NCI-H1930 (cell line): ENCODE measurements around the gene RANBP3.
"Not testable (repeated sequence)": the region's sequence is repeated elsewhere in the genome, so short reads cannot be mapped to it uniquely, and the experiment has no call there.

Experiments used
- DNase-seq, 2 experiments: peaks; one replicate each; lab custom pipeline; 2025; lab: John Stamatoyannopoulos, UW

RANBP3 gene

DNA sequence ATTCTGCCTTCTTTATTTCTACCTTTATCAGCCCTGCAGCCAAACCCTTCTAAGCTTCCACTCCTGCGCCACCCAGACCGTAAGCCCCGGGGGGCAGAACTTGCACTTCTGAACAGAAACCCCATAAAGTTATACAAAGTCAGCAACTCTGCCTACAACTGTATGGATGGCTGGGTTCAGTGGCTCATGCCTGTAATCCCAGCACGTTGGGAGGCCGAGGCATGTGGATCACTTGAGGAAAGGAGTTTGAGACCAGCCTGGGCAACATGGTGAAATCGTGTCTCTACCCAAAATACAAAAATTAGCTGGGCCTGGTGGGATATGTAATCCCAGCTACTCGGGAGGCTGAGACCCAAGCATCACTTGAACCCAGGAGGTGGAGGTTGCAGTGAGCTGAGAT, 10.4 kb downstream of the RANBP3 start:
- DNase-seq: no peak

- no peak for DNase-seq
These were observed 11.0 kb downstream of the RANBP3 start for GRCh38 chr19:5966941-5967340.

GRCh38 chr19:5966215-5966614, 11.7 kb downstream of the RANBP3 start:
- no peak for DNase-seq

DNA sequence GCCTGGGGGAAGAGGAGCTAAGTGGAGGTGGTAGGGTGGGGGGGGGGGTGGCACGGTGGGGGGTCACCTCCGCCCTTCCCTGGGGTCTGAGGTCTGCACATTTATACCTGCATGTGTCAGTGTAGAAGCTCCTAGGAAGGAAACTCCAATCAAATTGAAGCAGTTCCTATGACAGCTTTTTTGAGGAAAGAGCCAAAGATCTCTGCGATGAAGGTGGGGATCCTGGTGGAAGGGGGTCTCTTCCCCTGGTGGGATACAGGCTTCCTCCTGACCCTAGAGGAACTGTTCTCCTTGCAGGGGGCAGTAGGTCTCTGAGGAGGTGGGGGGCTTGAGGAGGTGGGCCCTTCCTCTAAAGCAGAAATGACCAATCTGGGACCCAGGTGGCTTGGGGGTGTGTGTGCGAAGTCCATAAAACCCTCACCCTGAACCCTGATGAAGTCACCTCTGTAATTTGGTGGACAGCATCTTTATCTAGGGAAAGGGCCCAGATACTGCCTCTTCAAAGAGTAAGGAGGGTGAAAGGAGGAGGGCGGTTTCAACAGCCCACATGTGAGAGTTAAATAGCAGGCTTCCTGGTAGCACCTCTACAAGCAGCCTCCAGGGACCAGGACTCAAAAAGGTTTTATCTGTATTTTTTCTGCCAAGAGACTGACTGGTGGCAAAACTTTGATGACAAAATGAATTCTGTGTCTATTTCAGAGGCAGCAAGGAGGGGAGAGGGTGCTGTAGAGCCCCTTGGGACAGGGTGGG, 12.9 kb downstream of the RANBP3 start:
- no peak for DNase-seq

DNA sequence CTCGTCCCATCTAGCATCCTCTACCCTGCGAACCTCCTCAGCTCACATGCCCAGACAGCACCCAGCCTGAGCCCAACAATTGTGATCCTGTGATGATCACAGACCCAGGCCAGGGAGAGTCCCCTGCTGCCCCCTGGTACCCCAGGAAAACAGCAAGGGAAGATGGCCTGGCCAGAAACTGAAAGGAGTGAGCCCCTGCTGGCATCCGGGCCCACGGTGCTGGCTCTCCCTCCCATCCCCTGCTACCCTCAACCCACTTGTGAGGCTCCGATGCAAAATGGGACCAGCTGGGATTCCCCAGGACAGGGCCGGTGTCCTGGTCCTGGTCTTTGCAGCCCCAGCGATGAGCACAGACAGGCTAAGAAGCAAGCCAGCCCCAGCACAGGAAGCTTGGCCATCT, 14.1 kb downstream of the RANBP3 start:
- DNase-seq: no peak

- not testable (repeated sequence) for DNase-seq
These were observed 14.7 kb downstream of the RANBP3 start for GRCh38 chr19:5963259-5963658.

DNA sequence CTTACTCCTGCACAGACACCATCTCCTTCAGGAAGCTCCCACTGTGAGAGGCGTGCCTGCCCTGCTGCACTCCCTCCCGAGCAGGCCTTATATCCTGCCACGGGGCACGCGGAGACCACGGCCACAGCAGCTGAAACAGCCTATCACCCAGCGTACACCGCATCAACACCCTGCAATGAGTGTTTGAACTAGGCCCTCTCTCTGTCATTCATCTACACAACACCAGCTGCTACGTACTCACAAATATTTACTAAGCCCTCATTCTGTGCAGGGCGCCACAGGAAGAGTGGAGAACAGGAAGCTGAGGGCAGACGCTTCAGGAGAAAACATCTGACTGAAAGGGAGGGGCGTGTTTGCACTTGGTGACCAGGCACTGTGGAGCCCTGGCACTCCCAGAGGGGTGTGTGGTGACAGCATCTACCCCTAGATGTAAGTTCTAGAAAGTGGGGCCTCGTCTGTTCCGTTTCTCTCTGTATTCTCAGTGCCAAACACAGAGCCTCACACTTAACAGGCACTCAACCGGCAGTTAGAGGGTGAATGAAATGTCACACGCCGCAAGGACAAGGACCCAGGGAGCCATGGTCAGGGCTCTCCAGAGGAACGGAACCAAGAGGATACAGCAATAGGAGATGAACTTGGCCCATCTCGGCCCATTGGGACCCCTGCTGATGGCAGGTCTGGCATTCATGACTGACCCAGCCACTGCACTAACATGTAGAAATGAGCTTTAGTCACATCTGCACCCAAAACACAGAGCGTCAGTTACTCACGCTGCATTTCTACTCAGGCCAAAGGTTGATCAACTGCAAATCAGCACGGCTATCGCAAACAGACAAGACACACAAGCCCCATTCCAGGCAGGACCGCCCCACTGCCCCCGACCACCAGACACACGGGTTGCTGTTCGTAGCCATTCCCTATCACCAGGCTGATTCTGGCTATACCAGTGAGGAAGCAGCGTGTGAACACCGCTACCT, 15.7 kb downstream of the RANBP3 start:
- peak; percentile 10 to 35 for DNase-seq

DNA sequence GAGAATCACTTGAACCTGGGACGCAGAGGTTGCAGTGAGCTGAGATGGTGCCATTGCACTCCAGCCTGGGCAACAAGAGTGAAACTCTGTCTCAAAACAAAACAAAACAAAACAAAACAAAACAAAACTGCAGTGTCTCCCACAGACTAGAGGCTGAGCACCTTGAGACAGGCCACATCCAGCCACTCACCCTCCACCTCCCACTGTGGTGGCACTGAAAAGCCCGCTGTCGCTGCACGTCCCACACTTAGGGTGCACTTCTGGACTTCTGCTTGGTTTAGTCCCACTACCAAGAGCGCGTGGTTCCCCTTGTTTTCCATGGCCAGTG, 16.3 kb downstream of the RANBP3 start:
- not testable (repeated sequence) for DNase-seq

- no peak for DNase-seq
These were observed 17.6 kb downstream of the RANBP3 start for GRCh38 chr19:5960005-5961001.

GRCh38 chr19:5959260-5960004, 18.5 kb downstream of the RANBP3 start:
- no peak for DNase-seq

- no peak for DNase-seq
These were observed 19.2 kb downstream of the RANBP3 start for GRCh38 chr19:5958851-5959122.

DNA sequence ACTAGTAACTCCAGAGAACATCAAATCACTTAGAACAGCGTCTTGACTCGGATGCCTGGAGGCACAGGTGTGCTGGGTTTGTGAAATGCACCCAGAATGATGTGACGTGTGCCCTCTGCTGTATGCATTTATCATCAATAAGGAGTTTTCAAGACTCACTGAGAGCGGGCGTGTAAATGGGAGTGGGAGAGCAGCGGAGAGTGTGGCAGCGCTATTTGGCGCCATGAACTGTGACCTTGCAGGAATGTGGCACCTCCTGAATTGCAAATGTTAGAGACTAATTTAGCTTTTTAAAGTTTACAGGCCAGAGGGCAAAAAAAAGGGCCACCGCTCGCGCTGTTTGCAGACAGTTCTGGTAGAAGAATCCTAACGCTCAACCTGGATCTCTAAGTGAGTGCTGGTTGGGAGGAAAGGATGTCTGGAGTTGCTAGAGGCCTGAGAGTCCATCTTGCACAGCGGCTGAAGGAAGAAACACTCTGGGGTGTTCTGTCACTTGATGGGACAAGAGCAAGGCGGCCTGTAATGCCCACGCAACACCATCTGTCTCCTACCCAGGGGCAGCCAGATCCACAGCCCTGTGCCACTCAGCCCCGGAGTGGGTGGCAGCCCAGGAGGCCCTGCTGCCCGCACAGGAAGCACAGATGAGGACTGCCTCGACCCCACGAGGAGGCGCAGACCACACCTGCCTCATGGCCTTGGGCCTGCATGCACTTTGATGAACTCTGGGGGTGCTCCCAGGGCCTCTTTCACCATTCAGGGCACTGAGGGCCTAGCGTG, 19.7 kb downstream of the RANBP3 start:
- DNase-seq: no peak

- DNase-seq: no peak
These were observed 20.8 kb downstream of the RANBP3 start for GRCh38 chr19:5957170-5957569.

- no peak for DNase-seq
These were observed 21.2 kb downstream of the RANBP3 start for GRCh38 chr19:5956728-5957127.

- no peak for DNase-seq
These were observed 21.6 kb downstream of the RANBP3 start for GRCh38 chr19:5956323-5956722.

- no peak for DNase-seq
These were observed 22.4 kb downstream of the RANBP3 start for GRCh38 chr19:5955636-5955935.

GRCh38 chr19:5954293-5954692, 23.6 kb downstream of the RANBP3 start:
- DNase-seq: no peak

DNA sequence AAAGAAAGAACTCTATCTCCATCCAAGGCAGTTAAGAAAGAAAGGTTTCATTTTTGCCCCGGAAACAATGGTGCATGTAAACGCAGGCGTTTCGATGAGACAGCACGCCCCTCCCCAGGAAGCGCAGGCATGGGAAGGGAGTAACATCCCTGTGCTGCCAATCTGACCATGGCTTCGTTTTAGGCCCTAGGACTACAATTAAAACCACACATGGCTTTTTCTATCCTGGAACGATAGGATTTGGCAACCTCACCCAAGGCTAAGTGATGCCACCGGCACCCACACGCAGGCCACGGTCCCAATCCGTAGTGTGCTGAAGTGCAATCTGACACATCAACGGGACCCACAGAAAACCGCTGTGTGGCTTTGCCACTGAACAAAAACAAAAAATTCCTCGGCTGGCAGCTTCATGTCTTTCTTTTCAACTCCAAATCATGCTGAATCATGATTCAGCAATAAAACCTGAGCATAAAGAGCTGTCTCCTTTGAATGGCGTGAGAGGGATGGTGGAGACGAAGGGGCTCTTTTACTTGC, 24.2 kb downstream of the RANBP3 start:
- no peak for DNase-seq

GRCh38 chr19:5953030-5953589, 24.8 kb downstream of the RANBP3 start:
- DNase-seq: no peak
